ENCODE measurements around the gene BID. TPM values are rescaled to one million over a fixed set of nuclear protein-coding genes. Genes with fewer than 3 reads are reported as not detected.

Gene BID
- total and polyA plus RNA-seq, 2 of the 8 experiments (the other 6 are each of a cell fraction or from before 2014, with no cell fraction given) = 39.3 to 114 TPM

DNA sequence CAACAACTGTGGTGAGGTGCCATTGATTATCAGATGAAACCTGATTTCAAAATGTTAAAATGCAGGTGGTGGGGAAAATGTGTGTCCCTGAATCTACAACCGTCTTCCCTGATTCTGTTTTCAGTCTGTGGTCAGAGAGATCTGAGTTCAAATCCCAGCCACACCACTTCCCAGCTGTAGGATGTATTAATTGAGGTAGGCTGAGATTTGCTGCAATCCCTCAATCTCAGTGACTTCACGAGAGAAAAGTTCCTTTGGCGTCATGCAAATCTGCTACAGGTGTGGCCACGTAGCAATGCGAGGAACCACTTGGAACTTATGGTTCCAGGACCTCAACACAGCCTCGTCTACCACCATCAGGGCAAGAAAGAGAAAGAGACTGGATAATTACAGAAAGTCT, 79.5 kb downstream of the BID start:
- H3K9me3 ChIP-seq (ENCODE audit: insufficient read depth in 2 of 2, low read depth in 1 of 2, low read length in 1 of 2) = no peaks in the 10 kb centered on the region
- H3K23me2 ChIP-seq (ENCODE audit: low read depth, low read length) = no peaks in the 10 kb centered on the region
- TF ChIP-seq, protein P1, sequence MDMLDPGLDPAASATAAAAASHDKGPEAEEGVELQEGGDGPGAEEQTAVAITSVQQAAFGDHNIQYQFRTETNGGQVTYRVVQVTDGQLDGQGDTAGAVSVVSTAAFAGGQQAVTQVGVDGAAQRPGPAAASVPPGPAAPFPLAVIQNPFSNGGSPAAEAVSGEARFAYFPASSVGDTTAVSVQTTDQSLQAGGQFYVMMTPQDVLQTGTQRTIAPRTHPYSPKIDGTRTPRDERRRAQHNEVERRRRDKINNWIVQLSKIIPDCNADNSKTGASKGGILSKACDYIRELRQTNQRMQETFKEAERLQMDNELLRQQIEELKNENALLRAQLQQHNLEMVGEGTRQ (IDR thresholded peaks at IDR 0.05; ENCODE audit: low read length) = no peak
- TF ChIP-seq BCL11A (IDR thresholded peaks at IDR 0.05; ENCODE audit: low read depth in 2 of 2, low read length in 2 of 2) = no peak
- TF ChIP-seq SP1 (IDR thresholded peaks at IDR 0.05; ENCODE audit: low read depth, low read length) = no peak
- TF ChIP-seq, protein P2, sequence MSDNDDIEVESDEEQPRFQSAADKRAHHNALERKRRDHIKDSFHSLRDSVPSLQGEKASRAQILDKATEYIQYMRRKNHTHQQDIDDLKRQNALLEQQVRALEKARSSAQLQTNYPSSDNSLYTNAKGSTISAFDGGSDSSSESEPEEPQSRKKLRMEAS (IDR thresholded peaks at IDR 0.05) = no peak
- TF ChIP-seq TBP (IDR thresholded peaks at IDR 0.05; ENCODE audit: low read depth, low read length) = no peak
- no peak for TF ChIP-seq SIRT6 (IDR thresholded peaks at IDR 0.05; ENCODE audit: low read length)
- TF ChIP-seq, protein P3, sequence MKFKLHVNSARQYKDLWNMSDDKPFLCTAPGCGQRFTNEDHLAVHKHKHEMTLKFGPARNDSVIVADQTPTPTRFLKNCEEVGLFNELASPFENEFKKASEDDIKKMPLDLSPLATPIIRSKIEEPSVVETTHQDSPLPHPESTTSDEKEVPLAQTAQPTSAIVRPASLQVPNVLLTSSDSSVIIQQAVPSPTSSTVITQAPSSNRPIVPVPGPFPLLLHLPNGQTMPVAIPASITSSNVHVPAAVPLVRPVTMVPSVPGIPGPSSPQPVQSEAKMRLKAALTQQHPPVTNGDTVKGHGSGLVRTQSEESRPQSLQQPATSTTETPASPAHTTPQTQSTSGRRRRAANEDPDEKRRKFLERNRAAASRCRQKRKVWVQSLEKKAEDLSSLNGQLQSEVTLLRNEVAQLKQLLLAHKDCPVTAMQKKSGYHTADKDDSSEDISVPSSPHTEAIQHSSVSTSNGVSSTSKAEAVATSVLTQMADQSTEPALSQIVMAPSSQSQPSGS (IDR thresholded peaks at IDR 0.05; ENCODE audit: low read length) = no peak
- H3K4ac ChIP-seq (replicated peaks; ENCODE audit: insufficient read length, low read depth, low read length) = no peak overlapping the region
- no peak overlapping the region for H3K23ac ChIP-seq (ENCODE audit: insufficient read length)
- no peaks in the 10 kb centered on the region for H3K79me2 ChIP-seq (ENCODE audit: control insufficient read depth in 1 of 2, insufficient read depth in 2 of 2, low read length in 2 of 2)
- H2AFZ ChIP-seq (ENCODE audit: low read length) = no peak overlapping the region
- no peak overlapping the region for H4K91ac ChIP-seq (replicated peaks; ENCODE audit: insufficient read length, low read length)
- H2BK12ac ChIP-seq (ENCODE audit: low read depth, low read length) = no peak overlapping the region
- 0 out of 7 replicates have a peak, but pooled peaks cover 0 to under 1% (median 0%) of the 10 kb centered on the region in 4 experiments for H3K4me1 ChIP-seq (replicated peaks in 1 of 4; ENCODE audit: control insufficient read depth in 3 of 4, insufficient read depth in 4 of 4, low read length in 3 of 4)
- CTCF ChIA-PET (ENCODE audit: partially characterized antibody) = no interaction called here
- H3K27ac ChIP-seq (ENCODE audit: low read depth, low read length) = no peak overlapping the region
- no peak overlapping the region for H3K18ac ChIP-seq (ENCODE audit: extremely low read depth, low read length)
- DNase-seq (ENCODE audit: low read depth in 1 of 2, low spot score in 2 of 2) = no peak
- no peak overlapping the region for H2BK120ac ChIP-seq (replicated peaks; ENCODE audit: low read depth, low read length)
- H2BK20ac ChIP-seq (ENCODE audit: low read length) = no peak overlapping the region
- H3K9ac ChIP-seq (replicated peaks in 1 of 4; ENCODE audit: extremely low read depth in 1 of 4, low read depth in 3 of 4, low read length in 3 of 4) = no peak overlapping the region
- no peak overlapping the region for H2AK5ac ChIP-seq (ENCODE audit: low read depth, low read length)
- H4K5ac ChIP-seq (ENCODE audit: insufficient read length, low read depth, low read length) = no peak overlapping the region
- H3K36me3 ChIP-seq (ENCODE audit: control insufficient read depth in 2 of 4, insufficient read depth in 4 of 4, low read length in 3 of 4) = no peaks in the 10 kb centered on the region
- POLR2A ChIA-PET (ENCODE audit: partially characterized antibody) = no interaction called here
- H3K79me1 ChIP-seq (ENCODE audit: low read depth, low read length) = no peaks in the 10 kb centered on the region
- H3K56ac ChIP-seq (replicated peaks; ENCODE audit: insufficient read length, low read depth, low read length) = no peak overlapping the region
- no peaks in the 10 kb centered on the region for H3K27me3 ChIP-seq (replicated peaks in 1 of 4; ENCODE audit: control insufficient read depth in 3 of 4, extremely low read depth in 1 of 4, insufficient read depth in 3 of 4, low read length in 3 of 4)
- no peak overlapping the region for H3K14ac ChIP-seq (ENCODE audit: insufficient read length)
- H2BK5ac ChIP-seq (ENCODE audit: low read depth, low read length) = no peak overlapping the region
- FAIRE-seq = no peak
- peaks cover 0 to 2% of the 10 kb centered on the region in 2 experiments for H4K20me1 ChIP-seq (replicated peaks in 1 of 2; ENCODE audit: control insufficient read depth in 1 of 2, insufficient read depth in 2 of 2, low read length in 2 of 2)
- H4K8ac ChIP-seq (ENCODE audit: extremely low read depth, insufficient read depth, low read length) = no peak overlapping the region
- 87% methylated on average over 6 of the region's 6 CpGs; no CpG with 5 or more reads in 1 of the 2 experiments for WGBS, 2 experiments (ENCODE audit: extremely low coverage in 1 of 2, insufficient coverage in 1 of 2, insufficient read length in 1 of 2, insufficient replicate concordance in 2 of 2, low coverage in 1 of 2, low lambda C conversion rate in 2 of 2, missing lambda C conversion rate in 1 of 2)
- H3K4me2 ChIP-seq (ENCODE audit: insufficient read depth in 1 of 2, low read depth in 2 of 2, low read length in 2 of 2) = no peak overlapping the region
- H2BK15ac ChIP-seq (ENCODE audit: low read length) = no peak overlapping the region
- no peak overlapping the region for H3K4me3 ChIP-seq (ENCODE audit: extremely low read depth in 1 of 4, insufficient read depth in 2 of 4, low read depth in 3 of 4, low read length in 4 of 4)
